ENCODE measurements around the gene NAPEPLD.

- no peak for TF ChIP-seq CTCF (conservative IDR thresholded peaks at IDR 0.05; ENCODE audit: low read depth, low read length)
- TF ChIP-seq EZH2 (IDR thresholded peaks at IDR 0.05; ENCODE audit: borderline replicate concordance, low read depth, low read length, poor library complexity, severe bottlenecking), result no peak
Observed at GRCh38 chr7:103101543-103101942, 47.4 kb downstream of the NAPEPLD start.
